HG03558 (cell line): ENCODE results near the gene FGF10.

Source experiments
- ATAC-seq: cut with Tn5 transposase; IDR thresholded peaks from one replicate; pipeline ENCODE4 v1.9.1; 2021; ENCODE audit warnings: moderate number of reproducible peaks; ENCODE audit not compliant: unreplicated experiment; ENCODE audit errors: extremely low read depth

Gene FGF10

DNA sequence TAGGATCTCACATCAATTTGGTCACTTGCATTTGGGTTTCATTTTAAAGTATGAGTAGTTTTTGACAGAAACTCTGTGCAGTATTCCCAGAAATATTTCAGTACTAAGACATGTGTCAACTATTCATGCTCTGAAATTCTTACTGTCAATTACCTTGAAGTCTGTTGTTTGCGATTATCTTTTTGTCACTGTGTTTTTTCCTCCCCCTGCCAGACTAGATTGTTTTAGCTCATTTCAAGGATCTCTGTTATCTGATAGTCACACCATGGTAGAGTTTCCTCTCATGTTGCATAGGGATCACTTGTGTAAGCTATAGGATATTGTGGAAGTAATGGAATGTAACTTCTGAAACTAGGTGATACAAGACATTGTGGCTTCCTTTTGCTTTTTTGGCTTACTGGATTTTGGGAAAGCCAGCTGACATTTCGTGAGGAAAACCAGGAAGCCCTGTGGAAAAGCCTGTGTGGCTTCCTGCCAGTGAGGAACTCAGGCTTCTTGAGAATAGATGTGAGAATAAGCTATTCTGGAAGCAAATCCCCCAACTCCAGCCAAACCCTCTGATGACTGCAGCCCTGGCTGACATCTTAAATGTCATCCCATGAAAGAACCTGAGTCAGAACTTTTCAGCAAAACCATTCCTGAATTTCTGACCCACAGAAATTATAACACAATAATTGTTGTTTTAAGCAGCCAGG lies 122.2 kb downstream of the FGF10 start:
- ATAC-seq = no peak

DNA sequence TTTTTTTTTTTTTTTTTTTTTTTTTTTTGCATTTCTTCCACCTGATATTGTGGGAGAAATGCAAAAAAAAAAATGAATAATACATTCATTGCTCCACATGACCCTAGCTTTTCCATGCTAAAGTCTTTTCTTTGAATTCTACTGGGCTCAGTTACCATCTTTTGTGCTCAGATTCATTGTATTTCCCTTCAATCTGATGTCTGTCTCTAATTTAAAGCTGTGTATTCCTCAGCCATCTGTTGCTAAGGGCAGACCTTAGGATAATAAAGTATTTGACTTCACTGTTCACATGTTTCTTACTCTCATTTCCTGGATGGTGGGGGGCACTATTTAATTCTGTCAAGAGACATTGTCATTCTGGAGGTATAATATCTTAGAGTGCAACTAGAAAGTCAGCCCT lies 123.5 kb downstream of the FGF10 start:
- ATAC-seq = no peak

DNA sequence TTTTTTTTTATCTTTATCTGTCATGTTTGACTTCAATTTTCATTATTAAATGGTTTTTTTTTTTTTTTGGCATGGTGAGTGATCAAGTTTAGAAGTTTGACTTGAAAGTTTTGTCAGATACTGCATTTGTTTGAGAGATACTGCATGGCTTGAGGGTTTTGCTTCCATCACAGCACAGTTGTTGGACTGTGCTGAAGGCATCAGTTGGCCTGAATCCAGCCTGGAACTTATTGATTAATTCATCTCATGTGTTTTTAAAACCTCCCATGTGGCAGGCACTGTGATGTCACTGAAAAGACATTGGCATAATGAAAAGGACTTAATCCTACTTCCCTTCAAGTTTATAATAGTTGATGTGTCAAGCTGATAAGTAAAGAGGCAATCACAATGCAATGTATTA lies 128.4 kb downstream of the FGF10 start:
- ATAC-seq = no peak

DNA sequence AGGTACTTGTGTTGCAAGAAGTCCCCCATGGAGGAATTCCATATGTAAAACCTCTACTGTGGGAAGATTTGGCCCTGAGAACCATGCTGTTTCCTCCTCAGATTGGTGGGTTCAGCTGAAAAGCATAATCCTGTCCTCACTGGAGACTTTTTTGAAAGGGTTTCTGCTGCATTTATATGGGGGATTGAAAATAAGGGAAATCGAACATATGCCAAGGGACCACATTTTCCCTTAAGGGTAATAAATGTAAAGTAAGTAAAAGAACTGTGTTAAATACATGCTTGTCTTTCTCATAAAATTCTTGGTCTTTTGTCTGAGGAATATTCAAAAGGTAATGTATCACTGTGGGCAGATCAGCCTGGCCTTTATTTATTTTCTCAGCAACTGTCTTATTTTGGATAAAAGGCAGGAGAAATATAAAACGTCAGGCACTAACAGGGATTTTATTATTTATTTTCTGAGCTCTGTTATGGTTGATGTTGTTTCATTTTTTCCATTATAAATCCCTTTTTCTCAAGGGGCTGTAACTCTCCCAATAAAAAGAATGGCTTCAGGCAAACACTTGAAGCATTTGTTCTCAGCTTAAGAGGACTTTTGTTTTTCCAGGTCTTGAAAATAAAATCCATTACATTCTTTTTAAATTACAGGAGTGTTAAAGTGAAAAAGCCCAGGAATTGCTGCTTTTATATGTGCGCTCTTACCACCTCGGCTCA lies 131.4 kb downstream of the FGF10 start:
- ATAC-seq = no peak

DNA sequence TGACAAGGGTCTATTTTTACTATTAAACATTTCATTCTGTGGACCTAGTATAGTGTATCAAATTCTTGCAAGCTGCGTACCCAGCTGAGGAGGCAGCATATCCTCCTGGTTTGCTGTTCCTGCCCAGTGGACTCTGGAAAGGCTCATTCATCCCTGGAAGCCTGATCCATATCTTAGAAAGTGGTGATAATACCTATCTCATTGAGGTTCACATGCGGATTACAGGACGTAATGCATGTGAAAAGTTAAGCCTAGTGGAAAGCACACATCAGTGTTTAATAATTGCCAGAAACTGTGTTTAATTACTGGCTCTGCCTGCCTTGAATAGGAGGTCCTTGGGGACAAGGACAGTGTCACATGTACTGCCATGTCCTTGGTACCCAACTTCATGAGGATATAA lies 132.0 kb downstream of the FGF10 start:
- no peak for ATAC-seq
